AG04450 (cell line): ENCODE data around the gene ADIRF. TPM values are rescaled to one million over a fixed set of nuclear protein-coding genes. Genes with fewer than 3 reads are reported as not detected.

Experiments
- CTCF ChIA-PET: fragments of 300-600, 350-600 bp; formaldehyde crosslinking; extraction: SDS; loops from one replicate; lab custom pipeline; 2022; ENCODE audit warnings: antibody characterized with exemption, inconsistent platforms; lab: Charles Lee
- POLR2A ChIA-PET: fragments of 350-600 bp; formaldehyde crosslinking; extraction: SDS; loops from one replicate; lab custom pipeline; 2021; ENCODE audit warnings: antibody characterized with exemption, inconsistent platforms; lab: Yijun Ruan, JAX
- DNase-seq: peaks from one replicate; pipeline ENCODE4 v3.0.0-alpha.2; 2011; ENCODE audit warnings: low read depth, low spot score
- H3K27ac ChIP-seq: one replicate; pipeline ENCODE4 v1.5.1; 2012; ENCODE audit warnings: low read depth, low read length, control low read depth
- H3K27me3 ChIP-seq: one replicate; pipeline ENCODE4 v1.6.0; 2012; ENCODE audit warnings: low read length; ENCODE audit not compliant: control insufficient read depth, insufficient read depth
- H3K4me3 ChIP-seq: 2 replicates; pipeline ENCODE4 v1.5.1; 2011; ENCODE audit warnings: mild to moderate bottlenecking, low read depth, low read length, control low read depth
- H3K9me3 ChIP-seq: 2 replicates; pipeline ENCODE4 v1.5.1; 2012; ENCODE audit warnings: low read length; ENCODE audit not compliant: control insufficient read depth, insufficient read depth
- polyA minus RNA-seq: library from RNA; depleted of rRNA, polyadenylated mRNA; stranded (reverse); fragments of >200 nt; gene quantifications from 2 replicates; pipeline ENCODE4 v1.2.3, GENCODE V29; 2011; rRNA and poly(A)+ RNA removed
- polyA plus RNA-seq: library from polyadenylated mRNA; depleted of rRNA; stranded (reverse); fragments of >200 nt; gene quantifications from 2 replicates; pipeline ENCODE4 v1.2.3, GENCODE V29; 2011; rRNA removed
- TF ChIP-seq, protein P1 (sequence below): IDR thresholded peaks from 2 replicates; pipeline ENCODE4 v1.5.1; 2011; ENCODE audit warnings: low read depth, low read length, control low read depth, inconsistent platforms

Gene ADIRF
- polyA plus RNA-seq (3.9 and 5.9 TPM in 2 replicates), polyA minus RNA-seq (0.37 and 0.56 TPM in 2 replicates)

GRCh38 chr10:86968271-86968993 lies at the start of gene ADIRF:
Gene ADIRF, plus strand, starts transcription at chr10:86968482. Its CDS starts 63 bp downstream, at chr10:86968545.
- H3K27ac ChIP-seq = no peak within 1 kb of the TSS

GRCh38 chr10:86922553-86922961 lies 45.7 kb upstream of the ADIRF start:
- no peak for DNase-seq
- TF ChIP-seq, protein P1, sequence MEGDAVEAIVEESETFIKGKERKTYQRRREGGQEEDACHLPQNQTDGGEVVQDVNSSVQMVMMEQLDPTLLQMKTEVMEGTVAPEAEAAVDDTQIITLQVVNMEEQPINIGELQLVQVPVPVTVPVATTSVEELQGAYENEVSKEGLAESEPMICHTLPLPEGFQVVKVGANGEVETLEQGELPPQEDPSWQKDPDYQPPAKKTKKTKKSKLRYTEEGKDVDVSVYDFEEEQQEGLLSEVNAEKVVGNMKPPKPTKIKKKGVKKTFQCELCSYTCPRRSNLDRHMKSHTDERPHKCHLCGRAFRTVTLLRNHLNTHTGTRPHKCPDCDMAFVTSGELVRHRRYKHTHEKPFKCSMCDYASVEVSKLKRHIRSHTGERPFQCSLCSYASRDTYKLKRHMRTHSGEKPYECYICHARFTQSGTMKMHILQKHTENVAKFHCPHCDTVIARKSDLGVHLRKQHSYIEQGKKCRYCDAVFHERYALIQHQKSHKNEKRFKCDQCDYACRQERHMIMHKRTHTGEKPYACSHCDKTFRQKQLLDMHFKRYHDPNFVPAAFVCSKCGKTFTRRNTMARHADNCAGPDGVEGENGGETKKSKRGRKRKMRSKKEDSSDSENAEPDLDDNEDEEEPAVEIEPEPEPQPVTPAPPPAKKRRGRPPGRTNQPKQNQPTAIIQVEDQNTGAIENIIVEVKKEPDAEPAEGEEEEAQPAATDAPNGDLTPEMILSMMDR = no peak
- H3K27ac ChIP-seq = no peak overlapping the region
- ChIA-PET POLR2A (no interaction called here), CTCF (no interaction called here)
- H3K9me3 ChIP-seq = no peaks in the 10 kb centered on the region
- H3K27me3 ChIP-seq = no peaks in the 10 kb centered on the region
- no peak overlapping the region for H3K4me3 ChIP-seq

More at GRCh38 chr10:86968271-86968993, at the start of gene ADIRF:
- DNase-seq = no peak
- TF ChIP-seq, protein P1 = no peak
- Histone ChIP-seq H3K27me3 (no peaks in the 10 kb centered on the region), H3K4me3 (peak within 1 kb of the TSS; percentile 47), H3K9me3 (no peaks in the 10 kb centered on the region; the same call in 1 of the 2 replicates)
- POLR2A ChIA-PET = no interaction called here
- CTCF ChIA-PET = interaction anchor here (0.7 to 2.9 kb wide), 7 partner anchors 9 to 280 kb away, joined by 3 to 15 read pairs (median 4); partner anchors contain the start of gene SNCG

DNA sequence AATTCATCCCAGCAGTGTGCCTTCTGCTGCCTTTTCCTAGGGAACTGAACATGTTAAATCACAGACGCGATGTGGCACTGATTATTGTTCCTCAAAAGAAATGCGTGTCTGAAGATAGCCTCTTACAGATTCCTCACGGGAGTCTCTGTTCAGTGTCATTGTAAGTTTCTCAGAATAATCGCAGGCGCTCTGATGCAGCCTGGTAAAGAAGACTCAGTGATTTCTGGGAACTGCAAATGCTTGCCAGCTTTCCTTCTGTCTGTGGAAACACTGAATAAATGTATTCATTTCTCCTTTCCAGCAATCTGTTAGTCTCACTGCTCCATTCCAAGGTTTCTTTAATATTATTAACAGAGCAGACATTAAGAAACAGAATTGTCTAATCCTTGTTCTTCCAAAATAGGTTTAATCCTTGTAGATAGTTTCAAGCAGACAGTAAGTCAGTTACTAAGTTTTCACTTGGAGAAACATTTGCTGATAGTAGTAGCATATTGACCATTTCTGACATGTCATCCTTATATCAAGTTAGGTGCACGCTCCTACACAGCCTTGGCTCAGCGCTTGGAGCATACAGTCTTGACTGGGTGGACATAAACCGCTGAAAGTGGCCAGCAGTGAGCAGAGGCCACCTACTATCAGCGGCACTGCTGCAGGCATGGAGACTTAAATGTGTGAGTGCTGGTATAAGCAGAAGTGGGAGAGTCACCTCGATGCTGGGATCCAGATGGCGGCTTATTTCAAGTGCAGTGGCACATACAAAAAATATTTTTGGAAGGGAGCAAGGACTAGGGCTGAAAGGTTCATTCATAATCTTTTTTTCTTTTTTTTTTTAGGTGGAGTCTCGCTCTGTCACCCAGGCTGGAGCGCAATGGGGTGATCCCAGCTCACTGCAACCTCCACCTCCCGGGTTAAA lies 38.6 kb upstream of the ADIRF start:
- H3K4me3 ChIP-seq = no peak overlapping the region
- POLR2A ChIA-PET = no interaction called here
- H3K27ac ChIP-seq = no peak overlapping the region
- no peaks in the 10 kb centered on the region for H3K9me3 ChIP-seq
- CTCF ChIA-PET = interaction anchor here (0.6 to 1.6 kb wide), 3 partner anchors 9 to 125 kb away, joined by 4 to 11 read pairs (median 10); no protein-coding TSS in a partner anchor
- no peak for DNase-seq
- no peaks in the 10 kb centered on the region for H3K27me3 ChIP-seq
- TF ChIP-seq, protein P1 = no peak

- Histone ChIP-seq H3K27ac (no peak overlapping the region), H3K4me3 (no peak overlapping the region), H3K27me3 (no peaks in the 10 kb centered on the region), H3K9me3 (no peaks in the 10 kb centered on the region)
- ChIA-PET POLR2A (no interaction called here), CTCF (interaction anchor here (1.3 kb wide), 1 partner anchor 238 kb away, joined by 6 read pairs; no protein-coding TSS in a partner anchor)
- TF ChIP-seq, protein P1 = no peak
- DNase-seq = no peak
Observed at GRCh38 chr10:86931872-86932271, 36.4 kb upstream of the ADIRF start.
